HG03175 (cell line): ENCODE data around the gene KIF26B.
"Not testable (repeated sequence)": the region's sequence is repeated elsewhere in the genome, so short reads cannot be mapped to it uniquely, and the experiment has no call there.

Source experiments
- ATAC-seq: cut with Tn5 transposase; IDR thresholded peaks from one replicate; pipeline ENCODE4 v1.9.1; 2021; ENCODE audit warnings: mild to moderate bottlenecking, moderate library complexity; ENCODE audit not compliant: unreplicated experiment

The KIF26B gene

GRCh38 chr1:245687152-245687635, 532.4 kb downstream of the KIF26B start:
- no peak for ATAC-seq

GRCh38 chr1:245687636-245688535, 533.1 kb downstream of the KIF26B start:
- ATAC-seq: no peak

- ATAC-seq: no peak
Measured at GRCh38 chr1:245688536-245689453, 534.0 kb downstream of the KIF26B start.

GRCh38 chr1:245690156-245690690, 535.4 kb downstream of the KIF26B start:
- no peak for ATAC-seq

GRCh38 chr1:245690946-245691541, 536.3 kb downstream of the KIF26B start:
- no peak for ATAC-seq

- no peak for ATAC-seq
Measured at GRCh38 chr1:245691897-245692296, 537.1 kb downstream of the KIF26B start.

GRCh38 chr1:245692318-245692717, 537.5 kb downstream of the KIF26B start:
- ATAC-seq: no peak

GRCh38 chr1:245693116-245693793, 538.5 kb downstream of the KIF26B start:
- ATAC-seq: no peak

- no peak for ATAC-seq
Measured at GRCh38 chr1:245693941-245694752, 539.4 kb downstream of the KIF26B start.

- ATAC-seq: no peak
Measured at GRCh38 chr1:245694753-245695195, 540.0 kb downstream of the KIF26B start.

GRCh38 chr1:245695211-245695610, 540.4 kb downstream of the KIF26B start:
- ATAC-seq: no peak

- ATAC-seq: not testable (repeated sequence)
Measured at GRCh38 chr1:245695701-245696100, 540.9 kb downstream of the KIF26B start.

GRCh38 chr1:245698116-245698515, 543.3 kb downstream of the KIF26B start:
- ATAC-seq: no peak

GRCh38 chr1:245698860-245699259, 544.1 kb downstream of the KIF26B start:
- no peak for ATAC-seq

- no peak for ATAC-seq
Measured at GRCh38 chr1:245700631-245701030, 545.8 kb downstream of the KIF26B start.

- ATAC-seq: no peak
Measured at GRCh38 chr1:245701631-245702030, 546.8 kb downstream of the KIF26B start.

GRCh38 chr1:245702346-245702745, 547.6 kb downstream of the KIF26B start:
- ATAC-seq: no peak

GRCh38 chr1:245704341-245704740, 549.6 kb downstream of the KIF26B start:
- ATAC-seq: no peak

GRCh38 chr1:245704765-245705164, 550.0 kb downstream of the KIF26B start:
- no peak for ATAC-seq
